H9 (cell line): ENCODE data around the gene GAPDH. TPM values are rescaled to one million over a fixed set of nuclear protein-coding genes. Genes with fewer than 3 reads are reported as not detected.
A peak's percentile ranks its signal among the peaks of the same experiment; 100 is the strongest.
"Not testable (repeated sequence)": the region's sequence is repeated elsewhere in the genome, so short reads cannot be mapped to it uniquely, and the experiment has no call there.

ENCODE experiments used
- DNase-seq: peaks from one replicate; pipeline ENCODE4 v3.0.0-alpha.2; 2017
- H2AFZ ChIP-seq: one replicate; pipeline ENCODE4 v1.6.1; 2013; ENCODE audit warnings: mild to moderate bottlenecking, low read length, control low read depth, moderate library complexity
- H2AK5ac ChIP-seq: 2 replicates; pipeline ENCODE4 v1.6.1; 2013; ENCODE audit warnings: low read length, control low read depth, mixed read lengths; ENCODE audit not compliant: insufficient read length
- H2BK120ac ChIP-seq: one replicate; pipeline ENCODE4 v1.6.1; 2013; ENCODE audit warnings: low read depth, mild to moderate bottlenecking, low read length, control low read depth, inconsistent platforms; ENCODE audit not compliant: poor library complexity, severe bottlenecking
- H2BK12ac ChIP-seq: 2 replicates; pipeline ENCODE4 v1.6.1; 2013; ENCODE audit warnings: low read length, control low read depth, mixed read lengths, low read depth; ENCODE audit not compliant: insufficient read length
- H2BK15ac ChIP-seq: 2 replicates; pipeline ENCODE4 v1.6.1; 2013; ENCODE audit warnings: low read depth, low read length, control low read depth
- H2BK20ac ChIP-seq: one replicate; pipeline ENCODE4 v1.6.1; 2013; ENCODE audit warnings: low read depth, mild to moderate bottlenecking, low read length, control low read depth, inconsistent platforms; ENCODE audit not compliant: poor library complexity, severe bottlenecking
- H2BK5ac ChIP-seq: 2 replicates; pipeline ENCODE4 v1.6.1; 2013; ENCODE audit warnings: low read length, control low read depth, mixed read lengths; ENCODE audit not compliant: insufficient read length
- H3K14ac ChIP-seq: 2 replicates; pipeline ENCODE4 v1.6.1; 2013; ENCODE audit warnings: low read length, control low read depth; ENCODE audit not compliant: insufficient read depth
- H3K18ac ChIP-seq: 2 replicates; pipeline ENCODE4 v1.6.1; 2013; ENCODE audit warnings: low read depth, mild to moderate bottlenecking, mixed read lengths, low read length, control low read depth; ENCODE audit not compliant: insufficient read length
- H3K23ac ChIP-seq: 2 replicates; pipeline ENCODE4 v1.6.1; 2013; ENCODE audit warnings: low read length, control low read depth, mixed read lengths, low read depth; ENCODE audit not compliant: insufficient read length
- H3K23me2 ChIP-seq: 2 replicates; pipeline ENCODE4 v1.6.1; 2013; ENCODE audit warnings: low read depth, mild to moderate bottlenecking, mixed read lengths, low read length, control low read depth; ENCODE audit not compliant: insufficient read length, poor library complexity, severe bottlenecking
- H3K27ac ChIP-seq: 2 replicates; pipeline ENCODE4 v1.5.1; 2013; ENCODE audit warnings: low read length, control low read depth, mixed read lengths, low read depth; ENCODE audit not compliant: insufficient read length
- H3K27me3 ChIP-seq: 2 replicates; pipeline ENCODE4 v1.6.1; 2013; ENCODE audit warnings: low read length, control low read depth, inconsistent platforms; ENCODE audit not compliant: insufficient read depth
- H3K4ac ChIP-seq: 2 replicates; pipeline ENCODE4 v1.6.1; 2013; ENCODE audit warnings: low read depth, mild to moderate bottlenecking, control low read depth, inconsistent platforms, low read length, moderate library complexity
- H3K4me1 ChIP-seq: 2 replicates; pipeline ENCODE4 v1.6.1; 2013; ENCODE audit warnings: low read length, control low read depth, inconsistent platforms; ENCODE audit not compliant: insufficient read depth
- H3K4me2 ChIP-seq: 2 replicates; pipeline ENCODE4 v1.6.1; 2013; ENCODE audit warnings: low read length, control low read depth, mixed read lengths; ENCODE audit not compliant: insufficient read length, insufficient read depth
- H3K56ac ChIP-seq: 2 replicates; pipeline ENCODE4 v1.6.1; 2013; ENCODE audit warnings: low read depth, mild to moderate bottlenecking, mixed read lengths, low read length, control low read depth; ENCODE audit not compliant: insufficient read length
- H3K79me1 ChIP-seq: 2 replicates; pipeline ENCODE4 v1.6.1; 2013; ENCODE audit warnings: low read depth, mild to moderate bottlenecking, moderate library complexity, low read length, control low read depth, inconsistent platforms; ENCODE audit not compliant: insufficient read depth, poor library complexity, severe bottlenecking
- H3K79me2 ChIP-seq: 2 replicates; pipeline ENCODE4 v1.6.1; 2013; ENCODE audit warnings: low read length, control low read depth, inconsistent platforms; ENCODE audit not compliant: insufficient read depth
- H3K9ac ChIP-seq: 2 replicates; pipeline ENCODE4 v1.6.1; 2013; ENCODE audit warnings: low read length, control low read depth, mixed read lengths; ENCODE audit not compliant: insufficient read length; ENCODE audit errors: extremely low read depth
- H3K9me3 ChIP-seq: one replicate; pipeline ENCODE4 v1.6.1; 2013; ENCODE audit warnings: low read depth, low read length, inconsistent platforms; ENCODE audit not compliant: control insufficient read depth
- H3T11ph ChIP-seq: one replicate; pipeline ENCODE4 v1.6.1; 2013; ENCODE audit warnings: mild to moderate bottlenecking, low read length, control low read depth, inconsistent platforms
- H4K20me1 ChIP-seq: one replicate; pipeline ENCODE4 v1.6.1; 2013; ENCODE audit not compliant: control insufficient read depth, insufficient read length, insufficient read depth
- H4K5ac ChIP-seq: 2 replicates; pipeline ENCODE4 v1.6.1; 2013; ENCODE audit warnings: low read depth, mild to moderate bottlenecking, mixed read lengths, low read length, control low read depth; ENCODE audit not compliant: insufficient read length
- H4K8ac ChIP-seq: replicated peaks from 2 replicates; pipeline ENCODE4 v1.6.1; 2013; ENCODE audit warnings: low read length, control low read depth, mixed read lengths, low read depth; ENCODE audit not compliant: insufficient read length
- H4K91ac ChIP-seq: 2 replicates; pipeline ENCODE4 v1.6.1; 2013; ENCODE audit warnings: low read depth, mild to moderate bottlenecking, moderate library complexity, mixed read lengths, low read length, control low read depth; ENCODE audit not compliant: insufficient read length
- H3K27ac Mint-ChIP-seq, 3 experiments: 2 replicates in 2 of 3; 3 replicates in 1 of 3; pipeline ENCODE4 v1.8.0; 2020 to 2021; ENCODE audit warnings: mixed read lengths in 3 of 3, mild to moderate bottlenecking in 1 of 3, moderate library complexity in 1 of 3
- H3K27me3 Mint-ChIP-seq: 2 replicates; pipeline ENCODE4 v1.8.0; 2021; ENCODE audit warnings: low read depth, mild to moderate bottlenecking, moderate library complexity, mixed read lengths
- H3K36me3 Mint-ChIP-seq, 3 experiments: 2 replicates in 2 of 3; 3 replicates in 1 of 3; pipeline ENCODE4 v1.8.0; 2020 to 2021; ENCODE audit warnings: low read depth in 3 of 3, mixed read lengths in 3 of 3; ENCODE audit not compliant: insufficient read depth in 1 of 3
- H3K4me1 Mint-ChIP-seq, 2 experiments: 2 replicates each; pipeline ENCODE4 v1.8.0; 2020; ENCODE audit warnings: mixed read lengths in 2 of 2
- H3K4me3 Mint-ChIP-seq, 2 experiments: 2 replicates in 1 of 2; 3 replicates in 1 of 2; pipeline ENCODE4 v1.8.0; 2020 to 2021; ENCODE audit warnings: mild to moderate bottlenecking in 2 of 2, mixed read lengths in 2 of 2, moderate library complexity in 1 of 2
- H3K9me3 Mint-ChIP-seq, 2 experiments: 2 replicates in 1 of 2; 3 replicates in 1 of 2; pipeline ENCODE4 v1.8.0; 2020; ENCODE audit warnings: mild to moderate bottlenecking in 2 of 2, mixed read lengths in 2 of 2, moderate library complexity in 1 of 2
- WGBS: extraction: QIAGEN DNeasy Blood & Tissue Kit; methylation state at CpG from one replicate; pipeline ENCODE4 v1.1.7; 2013; ENCODE audit warnings: missing lambda C conversion rate, low lambda C conversion rate, mixed read lengths; ENCODE audit not compliant: insufficient read length; ENCODE audit errors: extremely low coverage; 5-methylcytosine and 5-hydroxymethylcytosine counted together
- total RNA-seq: library from RNA; stranded (reverse); gene quantifications from 2 replicates; pipeline ENCODE4 v1.2.1, GENCODE V29; 2021
- TF ChIP-seq, protein P1 (sequence below): fragments of 200-600 bp; sonication (generic); conservative IDR thresholded peaks from 3 replicates; pipeline ENCODE4 v1.8.0; 2021; ENCODE audit warnings: antibody characterized with exemption, mild to moderate bottlenecking

GAPDH gene
- total RNA-seq, 1 experiment from 2014 or later, result 4,581 TPM

DNA sequence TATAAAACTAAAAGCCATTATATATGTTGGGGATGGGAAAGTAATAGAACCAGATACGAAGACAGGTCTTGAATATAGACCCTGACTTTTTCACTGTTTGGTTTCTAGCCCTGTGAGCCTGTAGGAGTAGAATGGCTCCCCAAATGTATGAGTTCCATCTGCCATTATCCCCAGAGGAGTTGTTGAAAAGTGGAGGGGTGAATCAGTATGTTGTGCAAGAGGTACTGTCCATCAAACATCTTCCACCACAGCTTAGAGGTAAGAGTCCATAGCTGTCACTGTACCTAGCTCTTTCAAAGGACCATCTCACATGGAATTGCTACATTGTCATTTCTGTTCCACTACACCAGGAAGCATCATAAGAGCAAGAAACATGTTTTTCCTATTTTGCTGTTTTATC lies 39.3 kb upstream of the GAPDH start:
- Histone ChIP-seq H3K14ac (no peak overlapping the region), H2BK12ac (no peak overlapping the region), H3K4ac (no peak overlapping the region), H3T11ph (no peak overlapping the region), H3K18ac (no peak overlapping the region), H2BK120ac (no peak overlapping the region), H4K91ac (no peak overlapping the region), H2BK5ac (no peak overlapping the region), H3K27ac (no peak overlapping the region), H2AFZ (no peak overlapping the region), H3K9ac (peak overlapping the region; percentile 72), H3K4me1 (0 out of 2 replicates have a peak, but pooled peaks cover 2% of the 10 kb centered on the region), H3K79me2 (peaks cover 4% of the 10 kb centered on the region; the same call in 1 of the 2 replicates), H3K79me1 (peaks cover 8% of the 10 kb centered on the region), H2BK20ac (no peak overlapping the region), H3K4me2 (peak overlapping the region; percentile 100), H4K8ac (no peak overlapping the region), H4K20me1 (no peaks in the 10 kb centered on the region), H3K23ac (no peak overlapping the region), H2AK5ac (no peak overlapping the region), H3K9me3 (no peaks in the 10 kb centered on the region), H4K5ac (no peak overlapping the region), H2BK15ac (no peak overlapping the region), H3K23me2 (peaks cover 9% of the 10 kb centered on the region), H3K27me3 (no peaks in the 10 kb centered on the region), H3K56ac (no peak overlapping the region)
- Mint-ChIP-seq H3K4me3 (peak overlapping the region; percentile 90 to 91), H3K27ac (no peak overlapping the region; a peak in 1 of 7 replicates), H3K27me3 (no peaks in the 10 kb centered on the region), H3K9me3 (no peaks in the 10 kb centered on the region), H3K4me1 (peaks cover 20 to 23% of the 10 kb centered on the region in 2 experiments), H3K36me3 (peaks cover 25 to 55% (median 53%) of the 10 kb centered on the region in 3 experiments)
- DNase-seq, result no peak
- WGBS, result no CpG with 5 or more reads among the region's 1 CpG
- TF ChIP-seq, protein P1, sequence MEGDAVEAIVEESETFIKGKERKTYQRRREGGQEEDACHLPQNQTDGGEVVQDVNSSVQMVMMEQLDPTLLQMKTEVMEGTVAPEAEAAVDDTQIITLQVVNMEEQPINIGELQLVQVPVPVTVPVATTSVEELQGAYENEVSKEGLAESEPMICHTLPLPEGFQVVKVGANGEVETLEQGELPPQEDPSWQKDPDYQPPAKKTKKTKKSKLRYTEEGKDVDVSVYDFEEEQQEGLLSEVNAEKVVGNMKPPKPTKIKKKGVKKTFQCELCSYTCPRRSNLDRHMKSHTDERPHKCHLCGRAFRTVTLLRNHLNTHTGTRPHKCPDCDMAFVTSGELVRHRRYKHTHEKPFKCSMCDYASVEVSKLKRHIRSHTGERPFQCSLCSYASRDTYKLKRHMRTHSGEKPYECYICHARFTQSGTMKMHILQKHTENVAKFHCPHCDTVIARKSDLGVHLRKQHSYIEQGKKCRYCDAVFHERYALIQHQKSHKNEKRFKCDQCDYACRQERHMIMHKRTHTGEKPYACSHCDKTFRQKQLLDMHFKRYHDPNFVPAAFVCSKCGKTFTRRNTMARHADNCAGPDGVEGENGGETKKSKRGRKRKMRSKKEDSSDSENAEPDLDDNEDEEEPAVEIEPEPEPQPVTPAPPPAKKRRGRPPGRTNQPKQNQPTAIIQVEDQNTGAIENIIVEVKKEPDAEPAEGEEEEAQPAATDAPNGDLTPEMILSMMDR, result no peak

DNA sequence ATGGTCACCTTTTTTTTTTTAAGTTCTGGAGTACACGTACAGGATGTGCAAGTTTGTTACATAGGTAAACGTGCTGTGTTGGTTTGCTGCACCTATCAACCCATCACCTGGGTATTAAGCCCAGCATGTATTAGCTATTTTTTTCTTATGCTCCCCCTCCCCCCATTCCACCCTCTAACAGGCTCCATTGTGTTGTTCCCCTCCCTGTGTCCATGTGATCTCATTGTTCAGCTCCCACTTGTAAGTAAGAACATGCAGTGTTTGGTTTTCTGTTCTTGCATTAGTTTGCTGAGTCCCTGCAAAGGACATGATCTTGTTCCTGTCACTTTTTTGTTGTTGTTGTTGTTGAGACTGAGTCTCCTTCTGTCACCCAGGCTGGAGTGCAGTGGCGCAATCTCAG lies 37.0 kb upstream of the GAPDH start:
- H4K20me1 ChIP-seq, H3T11ph ChIP-seq, H3K79me2 ChIP-seq, H3K9me3 Mint-ChIP-seq, H3K27me3 ChIP-seq, H3K18ac ChIP-seq, H3K27me3 Mint-ChIP-seq, H3K4ac ChIP-seq, H2BK120ac ChIP-seq, H2AK5ac ChIP-seq, H3K4me1 ChIP-seq, H2BK20ac ChIP-seq, DNase-seq, H3K27ac ChIP-seq, H2BK5ac ChIP-seq, H4K5ac ChIP-seq, H3K14ac ChIP-seq, H4K91ac ChIP-seq, H3K9me3 ChIP-seq, H4K8ac ChIP-seq, H2AFZ ChIP-seq, H3K4me2 ChIP-seq, H2BK12ac ChIP-seq, H3K23ac ChIP-seq, H3K9ac ChIP-seq, H2BK15ac ChIP-seq, H3K56ac ChIP-seq, H3K23me2 ChIP-seq: not testable (repeated sequence)
- WGBS, result no CpG with 5 or more reads among the region's 3 CpGs
- peaks cover 14% of the 10 kb centered on the region for H3K79me1 ChIP-seq
- peaks cover 16 to 19% of the 10 kb centered on the region in 2 experiments for H3K4me1 Mint-ChIP-seq
- H3K27ac Mint-ChIP-seq, result peak overlapping the region in 2 of 3 experiments; percentile 77 to 78; a peak in 2 of 7 replicates
- H3K4me3 Mint-ChIP-seq, result 0 out of 5 replicates have a peak overlapping the region, but pooled peaks of 1 of the 2 experiments have one; percentile 7
- peaks cover 20 to 47% (median 46%) of the 10 kb centered on the region in 3 experiments for H3K36me3 Mint-ChIP-seq
